HFF-Myc (cell line): ENCODE data around the gene STAG1.
A peak's percentile ranks its signal among the peaks of the same experiment; 100 is the strongest.
"Not testable (repeated sequence)": the region's sequence is repeated elsewhere in the genome, so short reads cannot be mapped to it uniquely, and the experiment has no call there.

ENCODE experiments used
- DNase-seq: peaks from one replicate; pipeline ENCODE4 v3.0.0-alpha.2; 2011; ENCODE audit warnings: low read depth; ENCODE audit errors: extremely low read depth
- H3K4me3 ChIP-seq: replicated peaks from 2 replicates; pipeline ENCODE4 v1.5.1; 2011; ENCODE audit warnings: low read depth, mild to moderate bottlenecking, control low read depth, low read length
- CTCF ChIP-seq: IDR thresholded peaks from 2 replicates; pipeline ENCODE4 v1.5.1; 2012; ENCODE audit warnings: mild to moderate bottlenecking, low read depth, low read length, control low read depth; ENCODE audit errors: missing control alignments

The STAG1 gene

GRCh38 chr3:136733317-136733833 is 18.8 kb downstream of the STAG1 start:
- no peak for DNase-seq
- TF ChIP-seq CTCF: no peak
- no peak overlapping the region for H3K4me3 ChIP-seq

GRCh38 chr3:136731274-136731884 is 20.8 kb downstream of the STAG1 start:
- no peak for TF ChIP-seq CTCF
- H3K4me3 ChIP-seq: no peak overlapping the region
- no peak for DNase-seq

GRCh38 chr3:136730595-136731273 is 21.4 kb downstream of the STAG1 start:
- no peak for TF ChIP-seq CTCF
- H3K4me3 ChIP-seq: no peak overlapping the region
- no peak for DNase-seq

- 0 out of 2 replicates have a peak overlapping the region, but pooled peaks have one; percentile 5 for H3K4me3 ChIP-seq
- no peak for TF ChIP-seq CTCF
- DNase-seq: peak; percentile 50
These were observed 23.3 kb downstream of the STAG1 start for GRCh38 chr3:136728918-136729317.

GRCh38 chr3:136728473-136728872 is 23.7 kb downstream of the STAG1 start:
- TF ChIP-seq CTCF: no peak
- DNase-seq: no peak

GRCh38 chr3:136725468-136725867 is 26.7 kb downstream of the STAG1 start:
- DNase-seq: no peak
- H3K4me3 ChIP-seq: no peak overlapping the region
- TF ChIP-seq CTCF: no peak

More at GRCh38 chr3:136728473-136728872, 23.7 kb downstream of the STAG1 start:
- H3K4me3 ChIP-seq: no peak overlapping the region

GRCh38 chr3:136722916-136723315 is 29.3 kb downstream of the STAG1 start:
- H3K4me3 ChIP-seq, DNase-seq: not testable (repeated sequence)

- not testable (repeated sequence) for H3K4me3 ChIP-seq, DNase-seq
These were observed 29.8 kb downstream of the STAG1 start for GRCh38 chr3:136722399-136722798.
